K562 (cell line): ENCODE results near the gene RIN3.

Experiments
- ATF2 ChIP-seq: sonication (generic); formaldehyde crosslinking; IDR thresholded peaks from 2 replicates; pipeline ENCODE4 v1.8.1; 2022; ENCODE audit warnings: missing genetic modification reagents
- CREB3L1 ChIP-seq: fragments of 450-650 bp; IDR thresholded peaks from 2 replicates; pipeline ENCODE4 v1.6.1; 2014; ENCODE audit warnings: low read depth, mild to moderate bottlenecking, moderate library complexity, borderline replicate concordance
- CTCF ChIP-seq, 3 experiments: IDR thresholded peaks in 2 of 3; conservative IDR thresholded peaks in 1 of 3; 2 replicates each; pipeline ENCODE4 v1.5.1; 2011 to 2012; ENCODE audit warnings: low read length in 3 of 3, mild to moderate bottlenecking in 3 of 3, control low read depth in 2 of 3, improper control_type of control experiment in 1 of 3, inconsistent platforms in 1 of 3, low read depth in 1 of 3, mixed read lengths in 1 of 3, moderate library complexity in 1 of 3; ENCODE audit not compliant: insufficient read depth in 2 of 3
- E2F3 ChIP-seq: fragments of 250-450 bp; sonication (Bioruptor Pico); IDR thresholded peaks from 2 replicates; pipeline ENCODE4 v1.4.0; 2020; ENCODE audit warnings: mild to moderate bottlenecking
- FOS ChIP-seq: IDR thresholded peaks from 3 replicates; pipeline ENCODE4 v1.6.1; 2011; ENCODE audit not compliant: insufficient read length; ENCODE audit errors: extremely low read depth
- LEF1 ChIP-seq: fragments of 450-650 bp; IDR thresholded peaks from 2 replicates; pipeline ENCODE4 v1.6.1; 2016; ENCODE audit warnings: mild to moderate bottlenecking
- MYC ChIP-seq, 2 experiments: fragments of 250-450 bp in 1 of 2; sonication (Bioruptor Pico) in 1 of 2; IDR thresholded peaks; 2 replicates each; pipeline versions ENCODE4 v1.5.1 to v1.6.1; 2012 to 2021; ENCODE audit warnings: low read depth in 2 of 2, borderline replicate concordance in 1 of 2, improper control_type of control experiment in 1 of 2, low read length in 1 of 2, mild to moderate bottlenecking in 1 of 2, moderate library complexity in 1 of 2
- NONO ChIP-seq, 2 experiments: fragments of 200-400 bp in 1 of 2; fragments of 450-650 bp in 1 of 2; formaldehyde crosslinking in 1 of 2; IDR thresholded peaks; 2 replicates each; pipeline ENCODE4 v1.6.1; 2017; ENCODE audit warnings: low read depth in 2 of 2, mild to moderate bottlenecking in 2 of 2, moderate library complexity in 2 of 2, low read length in 1 of 2
- NRF1 ChIP-seq, 2 experiments: fragments of 450-650 bp; IDR thresholded peaks in 1 of 2; conservative IDR thresholded peaks in 1 of 2; 2 replicates each; pipeline ENCODE4 v1.6.1; 2014; ENCODE audit warnings: mild to moderate bottlenecking in 2 of 2
- POLR2AphosphoS5 ChIP-seq: IDR thresholded peaks from 2 replicates; pipeline ENCODE4 v1.6.1; 2011; ENCODE audit warnings: mild to moderate bottlenecking, low read depth, low read length, moderate library complexity; ENCODE audit not compliant: control insufficient read depth, insufficient read depth
- PRDM10 ChIP-seq: fragments of 450-650 bp; IDR thresholded peaks from 2 replicates; pipeline ENCODE4 v1.6.1; 2018; ENCODE audit not compliant: partially characterized antibody
- STAT5A ChIP-seq: IDR thresholded peaks from 2 replicates; pipeline ENCODE4 v1.6.1; 2012; ENCODE audit warnings: low read length, inconsistent platforms, borderline replicate concordance
- TAF7 ChIP-seq: fragments of 450-650 bp; IDR thresholded peaks from 2 replicates; pipeline ENCODE4 v1.6.1; 2016; ENCODE audit warnings: missing genetic modification characterization, missing compliant biosample characterization
- ZNF274 ChIP-seq: IDR thresholded peaks from 2 replicates; pipeline ENCODE4 v1.6.1; 2011; ENCODE audit warnings: low read depth, mild to moderate bottlenecking, low read length, moderate library complexity, borderline replicate concordance

- TF ChIP-seq TAF7 (tag) (no peak), POLR2AphosphoS5 (no peak), CTCF (IDR thresholded peaks at IDR 0.05 in 2 of 3, conservative IDR thresholded peaks at IDR 0.05 in 1 of 3; ENCODE audit: insufficient read depth in 2 of 3, low read depth in 1 of 3, low read length in 3 of 3) (no peak), ZNF274 (no peak), NRF1 (conservative IDR thresholded peaks at IDR 0.05 in 1 of 2, IDR thresholded peaks at IDR 0.05 in 1 of 2) (no peak), PRDM10 (no peak), LEF1 (no peak), STAT5A (no peak), E2F3 (CRISPR knock-in tag) (no peak), FOS (no peak), MYC (IDR thresholded peaks at IDR 0.05; ENCODE audit: low read depth, low read length) (no peak), MYC (CRISPR knock-in tag; IDR thresholded peaks at IDR 0.05; ENCODE audit: borderline replicate concordance, low read depth) (no peak), CREB3L1 (no peak), NONO (IDR thresholded peaks at IDR 0.05; ENCODE audit: low read depth in 2 of 2, low read length in 1 of 2) (no peak), ATF2 (no peak)
Measured at GRCh38 chr14:92701826-92702225, 188.2 kb downstream of the RIN3 start.
